Stimulated activated CD8-positive, alpha-beta memory T cell treated with anti-CD3 and anti-CD28 coated beads, Interleukin-15, amount 100 ng/mL, for 24 hours (primary cell): ENCODE data around the gene BLOC1S1.

Source experiments
- DNase-seq: peaks from one replicate; pipeline ENCODE4 v3.0.0-alpha.2; 2020; ENCODE audit warnings: low read depth

BLOC1S1 gene

GRCh38 chr12:55694651-55695050, 21.2 kb upstream of the BLOC1S1 start:
- DNase-seq, result no peak

GRCh38 chr12:55695349-55695748, 20.5 kb upstream of the BLOC1S1 start:
- no peak for DNase-seq

- no peak for DNase-seq
Measured at GRCh38 chr12:55696141-55696540, 19.7 kb upstream of the BLOC1S1 start.

GRCh38 chr12:55696796-55697462, 18.9 kb upstream of the BLOC1S1 start:
- no peak for DNase-seq

- no peak for DNase-seq
Measured at GRCh38 chr12:55697686-55698085, 18.2 kb upstream of the BLOC1S1 start.

GRCh38 chr12:55698241-55698955, 17.4 kb upstream of the BLOC1S1 start:
- DNase-seq, result no peak

GRCh38 chr12:55698965-55699364, 16.9 kb upstream of the BLOC1S1 start:
- DNase-seq, result no peak

DNA sequence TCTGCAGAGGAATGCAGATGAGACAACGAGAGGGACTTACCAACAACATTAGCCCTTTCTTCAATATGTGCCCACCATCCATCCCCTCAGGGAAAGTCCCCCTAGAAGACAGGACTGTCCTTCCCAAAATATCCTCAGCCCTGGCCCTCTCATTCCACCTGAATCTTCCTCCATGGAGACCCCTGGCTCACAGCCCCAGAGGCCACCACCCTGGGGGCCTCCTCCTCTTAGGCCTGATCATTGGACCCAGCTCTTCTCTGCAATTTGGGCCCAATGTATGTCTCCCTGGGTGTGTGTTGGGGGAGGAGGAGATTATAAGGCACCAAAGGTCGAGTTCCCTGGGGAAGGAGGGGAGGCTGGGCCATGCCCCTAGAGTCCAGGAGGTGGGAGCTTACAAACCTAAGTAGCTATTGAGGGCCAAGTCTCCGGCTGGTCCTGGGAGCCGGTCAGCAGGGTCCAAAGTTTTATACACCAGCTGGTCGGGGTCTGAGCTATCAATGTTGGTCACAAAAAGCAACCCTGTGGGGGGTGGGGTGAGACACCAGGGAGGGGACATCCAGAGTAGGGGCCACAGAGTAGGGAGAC, 16.3 kb upstream of the BLOC1S1 start:
- no peak for DNase-seq

DNA sequence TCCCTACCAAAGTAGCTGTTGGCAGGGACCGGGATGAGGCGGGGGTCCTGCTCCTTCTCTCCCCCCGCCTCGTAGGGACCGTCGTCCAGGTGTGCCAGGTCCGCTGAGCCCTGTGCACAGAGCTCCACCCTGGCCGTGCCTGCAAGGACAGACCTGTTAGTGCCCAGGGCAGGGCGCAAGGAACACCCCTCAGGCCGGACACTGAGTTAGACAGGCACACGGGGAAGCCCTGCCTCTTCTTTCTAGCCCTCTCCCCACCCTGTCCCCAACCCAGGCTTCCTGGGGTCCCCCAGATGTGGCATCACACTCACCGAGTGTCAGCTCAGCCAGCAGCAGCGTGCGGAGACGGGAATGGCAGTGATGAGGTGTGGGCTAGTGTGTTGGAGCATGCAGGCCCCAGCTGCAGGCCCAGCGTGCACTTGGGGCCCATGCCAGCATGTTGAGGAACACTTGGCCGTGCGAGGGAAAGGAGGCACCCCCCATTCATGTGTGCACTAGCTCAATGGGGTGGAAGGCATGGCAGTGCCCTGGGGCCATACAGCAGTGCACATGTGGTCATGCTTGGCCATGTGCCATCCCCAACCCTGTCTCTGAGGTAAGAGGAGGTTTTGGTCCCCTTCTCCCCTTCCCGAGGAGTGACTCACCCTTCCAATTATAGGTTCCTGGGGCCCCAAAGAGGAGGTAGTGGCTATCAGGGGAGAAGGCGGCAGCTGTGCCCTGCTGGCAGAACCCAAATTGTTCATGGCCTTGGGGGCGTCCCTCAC, 15.4 kb upstream of the BLOC1S1 start:
- no peak for DNase-seq

- DNase-seq, result no peak
Measured at GRCh38 chr12:55702861-55703260, 13.0 kb upstream of the BLOC1S1 start.

- DNase-seq, result no peak
Measured at GRCh38 chr12:55703288-55703687, 12.6 kb upstream of the BLOC1S1 start.

DNA sequence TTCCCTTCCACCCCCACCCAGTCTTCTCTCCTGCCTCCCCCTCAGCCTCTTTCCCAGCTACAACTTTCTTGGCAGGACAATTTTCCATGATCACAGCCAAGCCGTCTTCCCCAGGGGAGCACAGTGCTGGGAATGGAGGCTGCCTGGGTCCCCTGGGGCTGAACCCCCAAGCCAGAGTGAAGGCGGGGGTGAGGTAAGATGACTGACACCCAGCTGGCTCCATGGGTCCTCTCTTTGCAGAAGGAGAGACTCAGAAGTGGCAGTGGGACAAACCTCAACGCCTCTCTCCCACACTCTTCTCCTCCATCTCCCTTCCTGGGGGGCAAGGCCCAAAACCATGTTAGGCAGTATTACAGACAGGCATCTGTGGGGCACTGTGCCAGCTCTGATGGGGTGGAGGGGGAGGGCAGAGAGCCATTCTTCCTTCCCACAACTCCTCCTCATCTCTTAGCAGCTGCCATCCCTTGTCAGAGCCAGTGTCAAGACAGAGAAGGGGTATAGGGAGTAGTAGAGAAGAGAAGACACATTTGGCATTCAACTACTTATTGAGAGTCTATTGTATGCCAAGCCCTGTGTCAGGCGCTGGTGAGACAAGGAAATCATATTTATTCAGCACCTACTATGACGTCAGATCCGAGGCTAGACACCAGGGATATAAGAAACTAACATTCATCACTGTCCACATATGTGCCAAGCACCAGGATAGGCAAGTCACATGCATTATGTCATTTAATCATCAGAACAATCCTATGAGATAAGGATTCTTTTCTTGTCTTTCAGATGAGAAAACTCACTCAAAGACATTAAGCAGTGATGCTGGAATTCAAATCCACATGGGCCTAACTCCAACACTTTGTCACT, 11.7 kb upstream of the BLOC1S1 start:
- DNase-seq, result no peak

GRCh38 chr12:55704824-55705718, 10.8 kb upstream of the BLOC1S1 start:
- DNase-seq, result no peak

GRCh38 chr12:55705782-55706402, 10.0 kb upstream of the BLOC1S1 start:
- DNase-seq, result no peak

DNA sequence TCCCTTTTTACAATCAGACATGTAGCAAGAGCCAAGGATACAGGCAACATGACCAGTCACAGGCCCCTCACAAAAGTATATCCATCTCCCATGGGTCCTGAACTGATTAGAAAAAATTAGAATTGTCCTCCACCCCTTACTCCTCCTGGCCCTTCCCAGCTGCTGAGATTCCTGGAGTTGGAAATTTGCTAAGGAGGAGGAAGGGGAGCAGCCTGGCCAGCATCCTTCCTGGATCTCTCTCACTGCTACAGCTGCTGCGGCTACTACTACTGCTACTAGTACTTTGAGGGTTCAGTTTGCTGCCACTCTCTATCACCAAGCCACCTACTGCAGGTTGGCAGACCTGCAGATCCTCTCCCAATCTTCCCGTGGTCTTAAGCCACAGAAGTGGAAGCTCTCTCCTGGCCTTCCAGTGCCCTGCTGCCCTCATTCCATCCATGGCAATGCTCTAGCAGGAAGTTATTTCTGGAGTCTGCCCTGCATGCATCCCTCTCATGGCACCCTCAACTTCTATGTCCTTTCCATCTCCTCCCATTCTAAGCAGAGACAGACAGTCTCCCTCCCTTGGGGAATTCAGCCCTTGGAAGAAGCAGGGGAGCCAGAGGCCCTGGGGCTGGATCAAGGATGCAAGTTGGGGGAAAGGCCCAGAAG, 9.2 kb upstream of the BLOC1S1 start:
- no peak for DNase-seq

DNA sequence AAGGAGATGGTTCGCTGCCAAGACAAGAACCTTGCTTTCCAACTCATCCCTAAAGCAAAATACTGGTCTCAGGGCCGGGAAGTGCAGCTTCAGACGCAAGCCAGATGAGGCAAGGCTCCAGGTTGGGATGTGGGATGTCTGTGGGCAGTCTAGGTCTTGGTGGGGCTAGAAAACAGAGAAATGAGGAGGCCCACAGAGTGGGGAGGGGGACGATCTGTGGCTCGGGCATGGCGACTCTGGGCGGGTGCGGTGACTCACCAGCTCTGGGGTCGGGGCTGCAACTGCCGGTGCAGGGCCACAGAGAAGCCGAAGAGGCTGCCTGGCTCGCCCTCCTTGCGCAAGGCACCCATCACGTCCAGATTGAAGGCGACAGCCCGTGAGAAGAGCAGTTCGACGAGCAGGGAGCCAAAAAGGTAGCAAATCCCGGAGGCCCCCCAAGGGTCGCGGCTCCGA, 8.6 kb upstream of the BLOC1S1 start:
- no peak for DNase-seq

- no peak for DNase-seq
Measured at GRCh38 chr12:55707841-55708694, 7.8 kb upstream of the BLOC1S1 start, which contains the start of gene ITGA7. TSS of gene ITGA7 (minus strand) at chr12:55707904. CDS start at chr12:55707682, 222 bp downstream.

DNA sequence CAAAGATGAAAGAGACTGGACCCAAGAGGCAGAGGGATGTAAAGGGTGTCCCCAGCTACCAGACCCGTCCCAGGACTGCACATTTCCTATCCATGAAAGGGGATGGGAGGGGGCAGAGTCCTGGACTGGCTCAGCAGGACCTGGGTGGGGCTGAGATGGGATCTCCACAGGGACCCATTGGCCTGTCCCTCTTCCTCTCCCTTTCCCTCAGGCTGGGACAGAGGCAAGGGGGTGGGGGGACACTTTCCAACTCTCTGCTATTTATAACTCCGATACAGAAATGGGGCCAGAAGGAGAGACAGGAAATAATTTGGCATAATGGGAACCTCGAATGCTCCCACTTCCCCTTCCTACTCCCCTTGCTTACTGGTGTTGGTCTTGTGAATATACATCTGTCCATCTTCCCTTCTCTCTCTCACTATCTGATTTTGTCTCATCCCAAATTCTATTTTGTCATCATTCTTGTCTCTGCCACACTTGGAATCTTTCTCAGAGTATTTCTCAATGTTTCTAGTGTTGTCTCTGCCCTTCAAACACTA, 7.1 kb upstream of the BLOC1S1 start:
- DNase-seq, result no peak
